Activated T-cell treated with anti-CD3 and anti-CD28 coated beads, Interleukin-2, amount 50 U/mL, for 24 hours (primary cell): ENCODE results near the gene CIDEA.

Source experiments
- DNase-seq: peaks from one replicate; pipeline ENCODE4 v3.0.0-alpha.2; 2020
- H3K27ac Mint-ChIP-seq: 2 replicates; pipeline ENCODE4 v1.8.0; 2020; ENCODE audit warnings: mild to moderate bottlenecking, mixed read lengths
- H3K27me3 Mint-ChIP-seq: 2 replicates; pipeline ENCODE4 v1.8.0; 2020; ENCODE audit warnings: mixed read lengths
- H3K36me3 Mint-ChIP-seq: 2 replicates; pipeline ENCODE4 v1.8.0; 2020; ENCODE audit warnings: low read depth, mixed read lengths
- H3K4me1 Mint-ChIP-seq: 2 replicates; pipeline ENCODE4 v1.8.0; 2020; ENCODE audit warnings: low read depth, mixed read lengths
- H3K4me3 Mint-ChIP-seq: 2 replicates; pipeline ENCODE4 v1.8.0; 2020; ENCODE audit warnings: mild to moderate bottlenecking, moderate library complexity, mixed read lengths
- H3K9me3 Mint-ChIP-seq: 2 replicates; pipeline ENCODE4 v1.8.0; 2020; ENCODE audit warnings: mixed read lengths

Gene CIDEA

GRCh38 chr18:12252061-12252460 is 2.1 kb upstream of the CIDEA start:
- Mint-ChIP-seq H3K36me3 (no peaks in the 10 kb centered on the region), H3K27me3 (peaks cover 70% of the 10 kb centered on the region), H3K4me3 (no peak overlapping the region), H3K27ac (no peak overlapping the region), H3K4me1 (peaks cover 3% of the 10 kb centered on the region), H3K9me3 (no peaks in the 10 kb centered on the region)
- no peak for DNase-seq

- Mint-ChIP-seq H3K4me1 (peaks cover 3% of the 10 kb centered on the region), H3K36me3 (no peaks in the 10 kb centered on the region), H3K27ac (no peak overlapping the region), H3K9me3 (no peaks in the 10 kb centered on the region), H3K4me3 (no peak overlapping the region), H3K27me3 (peaks cover 68% of the 10 kb centered on the region)
- no peak for DNase-seq
Observed at GRCh38 chr18:12253027-12253426, 1.1 kb upstream of the CIDEA start.

- no peaks in the 10 kb centered on the region for H3K36me3 Mint-ChIP-seq
- H3K4me1 Mint-ChIP-seq: peaks cover 3% of the 10 kb centered on the region
- H3K4me3 Mint-ChIP-seq: no peak overlapping the region
- H3K27me3 Mint-ChIP-seq: peaks cover 68% of the 10 kb centered on the region
- no peak for DNase-seq
- H3K27ac Mint-ChIP-seq: no peak overlapping the region
- no peaks in the 10 kb centered on the region for H3K9me3 Mint-ChIP-seq
Observed at GRCh38 chr18:12253663-12254135, 462 bp upstream of the CIDEA start.

- H3K4me3 Mint-ChIP-seq: no peak overlapping the region
- H3K9me3 Mint-ChIP-seq: no peaks in the 10 kb centered on the region
- H3K27me3 Mint-ChIP-seq: peaks cover 61% of the 10 kb centered on the region
- H3K36me3 Mint-ChIP-seq: no peaks in the 10 kb centered on the region
- no peak for DNase-seq
- H3K4me1 Mint-ChIP-seq: peaks cover 3% of the 10 kb centered on the region
- H3K27ac Mint-ChIP-seq: no peak overlapping the region
Observed at GRCh38 chr18:12254820-12255511, 805 bp downstream of the CIDEA start.

- DNase-seq: no peak
- Mint-ChIP-seq H3K4me1 (peaks cover 3% of the 10 kb centered on the region), H3K27me3 (peaks cover 60% of the 10 kb centered on the region), H3K36me3 (no peaks in the 10 kb centered on the region), H3K9me3 (no peaks in the 10 kb centered on the region), H3K27ac (no peak overlapping the region), H3K4me3 (no peak overlapping the region)
Observed at GRCh38 chr18:12255626-12256026, 1.5 kb downstream of the CIDEA start.

- Mint-ChIP-seq H3K4me1 (peaks cover 3% of the 10 kb centered on the region), H3K36me3 (no peaks in the 10 kb centered on the region), H3K4me3 (no peak overlapping the region), H3K9me3 (no peaks in the 10 kb centered on the region), H3K27me3 (peaks cover 52% of the 10 kb centered on the region), H3K27ac (no peak overlapping the region)
- no peak for DNase-seq
Observed at GRCh38 chr18:12256951-12257350, 2.8 kb downstream of the CIDEA start.

- H3K36me3 Mint-ChIP-seq: no peaks in the 10 kb centered on the region
- H3K4me3 Mint-ChIP-seq: no peak overlapping the region
- H3K27me3 Mint-ChIP-seq: peaks cover 44% of the 10 kb centered on the region
- DNase-seq: no peak
- H3K27ac Mint-ChIP-seq: no peak overlapping the region
- H3K4me1 Mint-ChIP-seq: peaks cover 3% of the 10 kb centered on the region
- no peaks in the 10 kb centered on the region for H3K9me3 Mint-ChIP-seq
Observed at GRCh38 chr18:12257996-12258718, 4.0 kb downstream of the CIDEA start.

GRCh38 chr18:12258719-12259705 is 4.9 kb downstream of the CIDEA start:
- H3K9me3 Mint-ChIP-seq: no peaks in the 10 kb centered on the region
- H3K27me3 Mint-ChIP-seq: peaks cover 36% of the 10 kb centered on the region
- no peak overlapping the region for H3K4me3 Mint-ChIP-seq
- H3K4me1 Mint-ChIP-seq: no peaks in the 10 kb centered on the region
- H3K27ac Mint-ChIP-seq: no peak overlapping the region
- DNase-seq: no peak
- H3K36me3 Mint-ChIP-seq: no peaks in the 10 kb centered on the region

- Mint-ChIP-seq H3K27me3 (peaks cover 21% of the 10 kb centered on the region), H3K27ac (no peak overlapping the region), H3K4me1 (no peaks in the 10 kb centered on the region), H3K4me3 (no peak overlapping the region), H3K36me3 (no peaks in the 10 kb centered on the region), H3K9me3 (no peaks in the 10 kb centered on the region)
- no peak for DNase-seq
Observed at GRCh38 chr18:12262748-12263147, 8.6 kb downstream of the CIDEA start.

GRCh38 chr18:12264864-12265263 is 10.7 kb downstream of the CIDEA start:
- no peaks in the 10 kb centered on the region for H3K36me3 Mint-ChIP-seq
- DNase-seq: no peak
- H3K4me1 Mint-ChIP-seq: no peaks in the 10 kb centered on the region
- no peak overlapping the region for H3K4me3 Mint-ChIP-seq
- H3K9me3 Mint-ChIP-seq: no peaks in the 10 kb centered on the region
- H3K27me3 Mint-ChIP-seq: peaks cover 21% of the 10 kb centered on the region
- H3K27ac Mint-ChIP-seq: no peak overlapping the region

GRCh38 chr18:12271376-12272235 is 17.4 kb downstream of the CIDEA start:
- H3K4me1 Mint-ChIP-seq: no peaks in the 10 kb centered on the region
- peaks cover 28% of the 10 kb centered on the region for H3K27me3 Mint-ChIP-seq
- peak; percentile 66 for DNase-seq
- peak overlapping the region; percentile 50 for H3K4me3 Mint-ChIP-seq
- no peak overlapping the region for H3K27ac Mint-ChIP-seq
- H3K9me3 Mint-ChIP-seq: no peaks in the 10 kb centered on the region
- no peaks in the 10 kb centered on the region for H3K36me3 Mint-ChIP-seq

- no peaks in the 10 kb centered on the region for H3K9me3 Mint-ChIP-seq
Observed at GRCh38 chr18:12274793-12275192, 20.6 kb downstream of the CIDEA start.

GRCh38 chr18:12276736-12277554 is 22.8 kb downstream of the CIDEA start:
- Mint-ChIP-seq H3K27me3 (peaks cover 32% of the 10 kb centered on the region), H3K4me3 (no peak overlapping the region), H3K27ac (no peak overlapping the region), H3K4me1 (no peaks in the 10 kb centered on the region), H3K36me3 (no peaks in the 10 kb centered on the region), H3K9me3 (no peaks in the 10 kb centered on the region)
- DNase-seq: no peak

More at GRCh38 chr18:12274793-12275192, 20.6 kb downstream of the CIDEA start:
- Mint-ChIP-seq H3K27ac (no peak overlapping the region), H3K36me3 (no peaks in the 10 kb centered on the region), H3K4me3 (no peak overlapping the region), H3K4me1 (no peaks in the 10 kb centered on the region), H3K27me3 (peaks cover 34% of the 10 kb centered on the region)
- no peak for DNase-seq
